Skeletal muscle satellite cell (primary cell): ENCODE results near the gene C4orf33.

Experiments used
- H3K27me3 ChIP-seq: 2 replicates; pipeline ENCODE4 v1.7.0; 2013; ENCODE audit warnings: low read length; ENCODE audit not compliant: control insufficient read depth, insufficient read depth
- H3K36me3 ChIP-seq: 2 replicates; pipeline ENCODE4 v1.7.0; 2013; ENCODE audit warnings: mild to moderate bottlenecking, control low read depth, low read length; ENCODE audit not compliant: insufficient read depth
- H3K4me1 ChIP-seq: 2 replicates; pipeline ENCODE4 v1.7.0; 2013; ENCODE audit warnings: low read length; ENCODE audit not compliant: control insufficient read depth, insufficient read depth
- H3K4me2 ChIP-seq: 2 replicates; pipeline ENCODE4 v1.7.0; 2013; ENCODE audit warnings: mild to moderate bottlenecking, low read length
- H3K4me3 ChIP-seq: 2 replicates; pipeline ENCODE4 v1.7.0; 2013; ENCODE audit warnings: low read length
- H3K9ac ChIP-seq: 2 replicates; pipeline ENCODE4 v1.7.0; 2013; ENCODE audit warnings: mild to moderate bottlenecking, low read depth, low read length, moderate library complexity
- H3K9me3 ChIP-seq: replicated peaks from 2 replicates; pipeline ENCODE4 v1.7.0; 2013; ENCODE audit warnings: mild to moderate bottlenecking, control low read depth, low read length

Gene C4orf33

GRCh38 chr4:129162450-129162849, 66.5 kb downstream of the C4orf33 start:
- no peak overlapping the region for H3K9ac ChIP-seq
- H3K4me2 ChIP-seq: no peak overlapping the region
- no peaks in the 10 kb centered on the region for H3K4me1 ChIP-seq
- no peaks in the 10 kb centered on the region for H3K36me3 ChIP-seq
- peaks cover 5% of the 10 kb centered on the region for H3K27me3 ChIP-seq
- no peaks in the 10 kb centered on the region for H3K9me3 ChIP-seq
- no peak overlapping the region for H3K4me3 ChIP-seq

- Histone ChIP-seq H3K4me3 (no peak overlapping the region), H3K4me2 (no peak overlapping the region), H3K36me3 (no peaks in the 10 kb centered on the region), H3K4me1 (no peaks in the 10 kb centered on the region), H3K27me3 (peaks cover 6% of the 10 kb centered on the region), H3K9ac (no peak overlapping the region), H3K9me3 (no peaks in the 10 kb centered on the region)
Observed at GRCh38 chr4:129163427-129163826, 67.5 kb downstream of the C4orf33 start.

- H3K4me2 ChIP-seq: no peak overlapping the region
- H3K36me3 ChIP-seq: no peaks in the 10 kb centered on the region
- peaks cover 6% of the 10 kb centered on the region for H3K27me3 ChIP-seq
- H3K9ac ChIP-seq: no peak overlapping the region
- H3K4me3 ChIP-seq: no peak overlapping the region
- no peaks in the 10 kb centered on the region for H3K4me1 ChIP-seq
- H3K9me3 ChIP-seq: no peaks in the 10 kb centered on the region
Observed at GRCh38 chr4:129164243-129164642, 68.3 kb downstream of the C4orf33 start.
